HG02885 (cell line): ENCODE measurements around the gene PYROXD2.

ENCODE experiments used
- ATAC-seq: cut with Tn5 transposase; IDR thresholded peaks from one replicate; pipeline ENCODE4 v1.9.1; 2021; ENCODE audit warnings: mild to moderate bottlenecking; ENCODE audit not compliant: unreplicated experiment, poor library complexity

Gene PYROXD2

GRCh38 chr10:98414932-98415730, at the start of gene PYROXD2:
Gene PYROXD2 (minus strand): TSS chr10:98415182. CDS start chr10:98415135, 47 bp downstream.
- no peak for ATAC-seq

- ATAC-seq = no peak
Measured at GRCh38 chr10:98463976-98464754, 49.2 kb upstream of the PYROXD2 start.

DNA sequence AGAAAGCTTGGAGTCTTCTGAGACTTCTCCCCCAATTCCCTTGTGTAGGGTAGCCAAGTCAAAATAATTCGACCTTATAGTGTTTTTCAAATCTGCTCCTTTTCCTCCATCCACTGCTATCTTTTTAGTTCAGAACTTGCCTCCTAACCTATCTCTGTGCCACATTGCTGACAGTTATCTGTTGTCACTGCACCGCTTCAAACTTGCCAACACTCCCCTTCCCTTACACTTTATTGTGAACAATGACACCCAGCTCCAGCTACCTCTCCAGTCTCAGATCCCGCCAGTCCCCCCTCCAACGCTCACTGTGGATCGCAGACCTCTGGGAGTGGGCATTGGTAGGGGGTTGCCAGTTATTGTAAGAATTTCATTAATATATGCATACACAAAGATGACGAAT, 48.0 kb upstream of the PYROXD2 start:
- ATAC-seq = no peak

DNA sequence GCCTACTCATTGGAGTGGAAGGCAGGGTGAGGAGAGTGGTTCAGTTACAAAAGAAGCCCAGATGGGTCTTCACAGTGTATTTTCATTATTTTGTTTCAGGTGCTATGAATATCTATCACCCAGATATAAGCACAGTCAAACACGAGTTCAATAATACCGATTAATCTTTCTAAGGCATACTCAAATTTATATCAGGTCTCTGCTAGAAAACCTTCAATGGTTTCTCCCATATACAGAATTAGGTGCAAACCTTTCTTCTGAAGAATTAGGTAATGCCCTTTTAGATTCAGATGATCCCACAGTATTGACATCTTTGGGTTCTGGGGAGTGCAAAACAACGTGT, 46.5 kb upstream of the PYROXD2 start:
- no peak for ATAC-seq

DNA sequence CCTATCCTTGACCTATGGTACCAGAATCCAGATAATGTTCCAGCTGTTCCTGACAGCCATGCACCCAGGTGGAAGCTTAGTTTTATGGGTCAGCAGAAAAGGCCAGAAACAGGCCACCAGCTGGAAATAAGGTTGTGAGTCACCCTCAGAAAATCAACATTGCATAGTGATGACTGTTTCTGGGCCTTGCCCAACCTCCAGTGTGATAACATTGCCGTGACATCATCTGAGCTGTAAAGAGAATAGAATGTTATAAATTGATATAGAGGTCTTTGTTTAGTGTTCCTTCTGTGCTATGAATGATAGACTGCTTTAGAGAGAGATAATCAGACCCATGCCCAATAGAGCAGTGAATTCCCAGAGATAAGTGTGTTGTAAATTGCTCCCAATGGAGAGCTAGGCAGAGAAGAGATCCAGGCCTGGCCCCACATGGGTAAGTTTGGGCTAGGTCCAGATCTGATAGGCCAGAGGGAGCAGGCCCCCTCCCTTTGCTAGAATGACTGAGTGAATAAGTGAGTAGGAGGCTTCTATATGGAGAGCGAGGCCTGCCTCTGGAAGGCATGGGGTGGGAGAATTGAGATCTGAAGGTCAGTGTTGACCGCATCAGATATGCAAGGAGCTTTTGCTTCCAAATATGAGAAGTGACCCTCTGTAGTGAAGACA, 46.0 kb upstream of the PYROXD2 start:
- no peak for ATAC-seq

- no peak for ATAC-seq
Measured at GRCh38 chr10:98458809-98459784, 44.1 kb upstream of the PYROXD2 start.

- ATAC-seq = no peak
Measured at GRCh38 chr10:98457721-98458120, 42.7 kb upstream of the PYROXD2 start.

- no peak for ATAC-seq
Measured at GRCh38 chr10:98456686-98457482, 41.9 kb upstream of the PYROXD2 start.

DNA sequence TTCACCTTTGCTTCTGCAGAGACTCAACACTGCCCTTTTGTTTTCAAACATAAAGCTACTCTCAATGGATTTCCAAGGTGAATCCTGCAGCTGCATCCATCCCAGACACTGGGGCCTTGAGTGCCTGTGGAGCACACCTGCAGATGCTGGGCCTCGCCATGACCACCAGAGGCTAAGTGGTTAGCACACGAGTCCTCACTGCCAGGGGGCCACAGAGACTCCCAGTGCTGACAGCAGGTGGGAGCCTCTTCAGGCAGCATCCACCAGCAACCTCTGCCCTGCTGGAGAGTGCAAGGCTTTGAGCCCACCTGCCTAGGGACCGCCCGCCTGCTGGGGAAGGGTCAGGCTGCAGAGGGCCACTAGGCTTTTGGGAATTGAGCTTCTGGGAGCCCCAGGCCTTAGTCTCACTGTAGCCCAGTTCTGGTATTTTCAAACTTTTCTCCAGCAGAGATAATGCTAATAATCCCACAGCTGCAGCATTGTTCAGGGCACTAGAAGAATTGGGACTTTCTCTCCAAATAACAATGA, 41.1 kb upstream of the PYROXD2 start:
- ATAC-seq = no peak

DNA sequence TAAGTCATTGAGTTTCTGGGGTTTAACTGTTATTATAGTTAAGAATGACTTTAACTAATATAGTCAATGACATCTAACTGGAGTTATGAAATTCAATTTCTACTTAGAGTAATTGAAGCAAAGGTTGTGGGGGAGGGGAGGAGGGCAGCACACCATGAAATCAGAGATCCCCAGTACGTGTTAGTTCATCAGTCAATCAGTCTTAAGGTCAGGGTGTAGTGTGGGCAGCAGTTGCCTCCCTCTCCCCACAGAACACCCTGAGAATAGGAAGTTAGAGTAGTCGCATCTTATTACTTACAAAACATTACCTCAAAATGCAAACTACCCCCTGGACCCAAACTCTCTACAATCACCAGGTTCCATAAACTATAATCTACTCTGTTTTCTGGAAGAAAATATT, 38.7 kb upstream of the PYROXD2 start:
- no peak for ATAC-seq

- ATAC-seq = no peak
Measured at GRCh38 chr10:98450618-98451017, 35.6 kb upstream of the PYROXD2 start.

DNA sequence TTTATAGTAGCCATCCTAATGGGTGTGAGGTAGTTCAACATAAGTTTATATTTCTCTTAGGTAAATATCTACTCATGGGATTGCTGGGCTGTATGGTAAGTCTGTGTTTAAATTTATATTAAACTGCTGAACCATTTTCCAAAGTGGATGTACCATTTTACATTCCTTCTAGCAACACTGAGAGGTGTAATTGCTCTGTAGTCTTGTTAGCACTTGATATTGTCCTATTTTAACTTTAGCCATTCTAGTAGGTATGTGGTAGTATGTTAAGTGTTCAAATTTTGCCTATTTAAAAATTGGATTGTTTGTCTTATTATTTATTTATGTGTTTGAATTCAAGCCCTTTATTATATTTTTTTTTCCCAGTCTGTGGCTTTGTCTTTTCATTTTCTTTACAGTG, 34.3 kb upstream of the PYROXD2 start:
- no peak for ATAC-seq

DNA sequence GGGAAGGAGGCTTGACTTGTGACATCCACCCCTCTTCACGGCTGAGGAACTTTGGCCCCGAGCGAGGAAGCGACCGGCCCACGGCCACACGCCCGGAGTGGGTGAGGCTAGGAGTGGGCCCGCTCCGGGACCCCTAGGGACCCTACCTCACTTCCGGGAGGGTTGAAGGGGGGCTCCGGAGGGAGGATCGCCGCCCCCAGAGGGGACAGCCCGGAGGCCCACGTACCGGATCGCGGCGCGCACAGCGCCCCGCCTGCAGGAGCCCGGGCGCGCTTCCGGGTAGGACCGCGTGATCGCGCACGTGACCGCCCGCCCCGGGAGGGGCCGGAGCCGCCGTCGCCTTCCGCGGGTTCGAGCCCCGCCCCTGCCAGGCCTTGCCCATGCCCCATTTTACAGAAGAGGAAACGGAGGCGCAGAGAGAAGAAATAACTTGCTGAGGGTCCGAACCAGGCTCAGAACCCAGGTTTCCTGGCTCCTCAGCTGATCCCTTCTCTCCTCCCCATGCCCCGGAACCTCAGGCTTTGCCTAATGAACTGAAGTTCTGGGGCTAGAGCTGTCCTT, 31.8 kb upstream of the PYROXD2 start, which contains the start of gene HPS1:
HPS1 (minus strand) TSS at position 275 of the 561 bp plus-strand sequence. CDS start 3,695 bp downstream, outside the sequence.
- ATAC-seq = peak; percentile 90

- ATAC-seq = peak; percentile 43
Measured at GRCh38 chr10:98446151-98446660, 31.2 kb upstream of the PYROXD2 start.

DNA sequence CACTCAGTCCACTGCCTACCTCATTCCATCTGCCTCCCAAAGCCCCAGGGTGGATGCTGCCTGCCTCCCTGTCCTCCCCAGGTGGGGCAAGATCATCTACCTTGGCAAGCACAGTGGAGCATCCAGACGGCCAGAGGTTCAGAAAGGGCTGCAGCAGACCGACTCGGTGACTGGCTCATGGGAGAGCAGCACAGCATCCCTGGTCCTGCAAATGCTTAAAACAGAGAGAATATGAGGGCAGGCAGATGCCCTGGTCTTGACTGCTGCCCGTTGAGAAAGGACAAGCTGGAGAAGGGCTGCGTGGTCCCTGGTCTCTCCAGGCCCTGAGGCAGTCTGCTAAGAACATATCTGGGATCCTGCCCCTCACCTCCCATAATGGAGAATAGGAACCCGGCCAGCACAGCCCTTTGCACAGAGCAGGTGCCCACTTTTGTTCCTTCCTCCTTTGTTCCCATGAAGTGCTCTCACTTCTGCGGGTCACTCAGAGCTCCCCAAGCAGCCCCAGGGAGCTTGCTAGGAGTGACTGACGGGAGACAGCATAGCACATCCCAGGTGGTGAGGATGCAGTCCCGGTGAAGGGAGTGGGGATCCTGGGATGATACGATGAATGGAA, 30.3 kb upstream of the PYROXD2 start:
- no peak for ATAC-seq

DNA sequence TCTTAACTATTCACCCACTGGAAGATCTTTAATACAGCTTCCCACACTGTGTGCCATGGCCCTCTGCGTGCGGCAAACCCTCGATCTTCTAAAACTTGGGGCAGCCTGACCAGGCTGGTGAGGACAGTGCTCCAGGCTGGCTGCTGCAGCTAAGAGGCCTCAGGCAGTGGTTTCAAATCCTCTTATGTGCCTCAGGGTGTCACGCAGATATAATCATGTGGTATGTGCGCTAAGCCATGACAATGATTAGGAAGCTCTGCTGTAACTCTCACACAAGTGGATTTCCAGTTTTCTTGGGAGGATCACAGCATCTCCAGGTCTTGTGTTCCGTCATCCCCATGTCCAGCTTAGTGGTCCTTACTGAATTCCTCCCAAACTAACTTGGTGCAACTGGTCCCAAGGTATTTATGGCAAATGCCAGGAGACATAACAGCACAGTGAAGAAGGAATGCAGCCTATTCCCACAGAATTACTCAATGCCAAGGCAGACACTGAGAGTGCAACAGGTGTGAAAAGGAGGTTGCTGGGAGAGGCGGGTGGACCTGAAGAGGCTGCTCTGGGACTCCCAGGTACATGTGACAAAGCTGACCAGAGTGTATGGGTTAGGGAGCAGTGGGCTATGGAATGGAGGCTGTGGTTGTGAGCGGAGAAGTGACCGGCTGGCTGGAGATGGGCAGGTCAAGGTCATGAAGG, 29.5 kb upstream of the PYROXD2 start:
- ATAC-seq = no peak

DNA sequence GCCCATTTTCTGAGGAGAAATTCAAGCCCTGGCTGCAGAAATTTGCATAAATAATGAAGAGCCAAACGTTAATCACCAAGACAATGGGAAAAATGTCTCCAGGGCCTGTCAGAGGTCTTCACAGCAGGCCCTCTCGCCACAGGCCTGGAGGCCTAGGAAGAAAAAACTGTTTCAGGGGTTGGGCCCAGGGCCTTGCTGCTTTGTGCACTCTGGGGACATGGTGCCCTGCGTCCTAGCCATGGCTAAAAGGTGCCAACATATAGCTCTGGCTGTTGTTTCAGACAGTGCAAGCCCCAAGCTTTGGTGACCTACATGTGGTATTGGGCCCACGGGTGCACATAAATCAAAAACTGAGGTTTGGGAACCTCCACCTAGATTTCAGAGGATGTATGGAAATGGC, 23.7 kb upstream of the PYROXD2 start:
- no peak for ATAC-seq
